H9 (cell line): ENCODE results near the gene PHKA2. TPM values are rescaled to one million over a fixed set of nuclear protein-coding genes. Genes with fewer than 3 reads are reported as not detected.

Experiments used
- DNase-seq: peaks from one replicate; pipeline ENCODE4 v3.0.0-alpha.2; 2017
- H2AFZ ChIP-seq: one replicate; pipeline ENCODE4 v1.6.1; 2013; ENCODE audit warnings: mild to moderate bottlenecking, low read length, control low read depth, moderate library complexity
- H2AK5ac ChIP-seq: 2 replicates; pipeline ENCODE4 v1.6.1; 2013; ENCODE audit warnings: low read length, control low read depth, mixed read lengths; ENCODE audit not compliant: insufficient read length
- H2BK120ac ChIP-seq: one replicate; pipeline ENCODE4 v1.6.1; 2013; ENCODE audit warnings: low read depth, mild to moderate bottlenecking, low read length, control low read depth, inconsistent platforms; ENCODE audit not compliant: poor library complexity, severe bottlenecking
- H2BK12ac ChIP-seq: 2 replicates; pipeline ENCODE4 v1.6.1; 2013; ENCODE audit warnings: low read length, control low read depth, mixed read lengths, low read depth; ENCODE audit not compliant: insufficient read length
- H2BK15ac ChIP-seq: 2 replicates; pipeline ENCODE4 v1.6.1; 2013; ENCODE audit warnings: low read depth, low read length, control low read depth
- H2BK20ac ChIP-seq: one replicate; pipeline ENCODE4 v1.6.1; 2013; ENCODE audit warnings: low read depth, mild to moderate bottlenecking, low read length, control low read depth, inconsistent platforms; ENCODE audit not compliant: poor library complexity, severe bottlenecking
- H2BK5ac ChIP-seq: 2 replicates; pipeline ENCODE4 v1.6.1; 2013; ENCODE audit warnings: low read length, control low read depth, mixed read lengths; ENCODE audit not compliant: insufficient read length
- H3K14ac ChIP-seq: 2 replicates; pipeline ENCODE4 v1.6.1; 2013; ENCODE audit warnings: low read length, control low read depth; ENCODE audit not compliant: insufficient read depth
- H3K18ac ChIP-seq: 2 replicates; pipeline ENCODE4 v1.6.1; 2013; ENCODE audit warnings: low read depth, mild to moderate bottlenecking, mixed read lengths, low read length, control low read depth; ENCODE audit not compliant: insufficient read length
- H3K23ac ChIP-seq: 2 replicates; pipeline ENCODE4 v1.6.1; 2013; ENCODE audit warnings: low read length, control low read depth, mixed read lengths, low read depth; ENCODE audit not compliant: insufficient read length
- H3K23me2 ChIP-seq: 2 replicates; pipeline ENCODE4 v1.6.1; 2013; ENCODE audit warnings: low read depth, mild to moderate bottlenecking, mixed read lengths, low read length, control low read depth; ENCODE audit not compliant: insufficient read length, poor library complexity, severe bottlenecking
- H3K27ac ChIP-seq: 2 replicates; pipeline ENCODE4 v1.5.1; 2013; ENCODE audit warnings: low read length, control low read depth, mixed read lengths, low read depth; ENCODE audit not compliant: insufficient read length
- H3K27me3 ChIP-seq: 2 replicates; pipeline ENCODE4 v1.6.1; 2013; ENCODE audit warnings: low read length, control low read depth, inconsistent platforms; ENCODE audit not compliant: insufficient read depth
- H3K4ac ChIP-seq: 2 replicates; pipeline ENCODE4 v1.6.1; 2013; ENCODE audit warnings: low read depth, mild to moderate bottlenecking, control low read depth, inconsistent platforms, low read length, moderate library complexity
- H3K4me1 ChIP-seq: 2 replicates; pipeline ENCODE4 v1.6.1; 2013; ENCODE audit warnings: low read length, control low read depth, inconsistent platforms; ENCODE audit not compliant: insufficient read depth
- H3K4me2 ChIP-seq: 2 replicates; pipeline ENCODE4 v1.6.1; 2013; ENCODE audit warnings: low read length, control low read depth, mixed read lengths; ENCODE audit not compliant: insufficient read length, insufficient read depth
- H3K56ac ChIP-seq: 2 replicates; pipeline ENCODE4 v1.6.1; 2013; ENCODE audit warnings: low read depth, mild to moderate bottlenecking, mixed read lengths, low read length, control low read depth; ENCODE audit not compliant: insufficient read length
- H3K79me1 ChIP-seq: 2 replicates; pipeline ENCODE4 v1.6.1; 2013; ENCODE audit warnings: low read depth, mild to moderate bottlenecking, moderate library complexity, low read length, control low read depth, inconsistent platforms; ENCODE audit not compliant: insufficient read depth, poor library complexity, severe bottlenecking
- H3K79me2 ChIP-seq: 2 replicates; pipeline ENCODE4 v1.6.1; 2013; ENCODE audit warnings: low read length, control low read depth, inconsistent platforms; ENCODE audit not compliant: insufficient read depth
- H3K9ac ChIP-seq: 2 replicates; pipeline ENCODE4 v1.6.1; 2013; ENCODE audit warnings: low read length, control low read depth, mixed read lengths; ENCODE audit not compliant: insufficient read length; ENCODE audit errors: extremely low read depth
- H3K9me3 ChIP-seq: one replicate; pipeline ENCODE4 v1.6.1; 2013; ENCODE audit warnings: low read depth, low read length, inconsistent platforms; ENCODE audit not compliant: control insufficient read depth
- H3T11ph ChIP-seq: one replicate; pipeline ENCODE4 v1.6.1; 2013; ENCODE audit warnings: mild to moderate bottlenecking, low read length, control low read depth, inconsistent platforms
- H4K20me1 ChIP-seq: one replicate; pipeline ENCODE4 v1.6.1; 2013; ENCODE audit not compliant: control insufficient read depth, insufficient read length, insufficient read depth
- H4K5ac ChIP-seq: 2 replicates; pipeline ENCODE4 v1.6.1; 2013; ENCODE audit warnings: low read depth, mild to moderate bottlenecking, mixed read lengths, low read length, control low read depth; ENCODE audit not compliant: insufficient read length
- H4K8ac ChIP-seq: replicated peaks from 2 replicates; pipeline ENCODE4 v1.6.1; 2013; ENCODE audit warnings: low read length, control low read depth, mixed read lengths, low read depth; ENCODE audit not compliant: insufficient read length
- H4K91ac ChIP-seq: 2 replicates; pipeline ENCODE4 v1.6.1; 2013; ENCODE audit warnings: low read depth, mild to moderate bottlenecking, moderate library complexity, mixed read lengths, low read length, control low read depth; ENCODE audit not compliant: insufficient read length
- H3K27ac Mint-ChIP-seq, 3 experiments: 2 replicates in 2 of 3; 3 replicates in 1 of 3; pipeline ENCODE4 v1.8.0; 2020 to 2021; ENCODE audit warnings: mixed read lengths in 3 of 3, mild to moderate bottlenecking in 1 of 3, moderate library complexity in 1 of 3
- H3K27me3 Mint-ChIP-seq: 2 replicates; pipeline ENCODE4 v1.8.0; 2021; ENCODE audit warnings: low read depth, mild to moderate bottlenecking, moderate library complexity, mixed read lengths
- H3K36me3 Mint-ChIP-seq, 3 experiments: 2 replicates in 2 of 3; 3 replicates in 1 of 3; pipeline ENCODE4 v1.8.0; 2020 to 2021; ENCODE audit warnings: low read depth in 3 of 3, mixed read lengths in 3 of 3; ENCODE audit not compliant: insufficient read depth in 1 of 3
- H3K4me1 Mint-ChIP-seq, 2 experiments: 2 replicates each; pipeline ENCODE4 v1.8.0; 2020; ENCODE audit warnings: mixed read lengths in 2 of 2
- H3K4me3 Mint-ChIP-seq, 2 experiments: 2 replicates in 1 of 2; 3 replicates in 1 of 2; pipeline ENCODE4 v1.8.0; 2020 to 2021; ENCODE audit warnings: mild to moderate bottlenecking in 2 of 2, mixed read lengths in 2 of 2, moderate library complexity in 1 of 2
- H3K9me3 Mint-ChIP-seq, 2 experiments: 2 replicates in 1 of 2; 3 replicates in 1 of 2; pipeline ENCODE4 v1.8.0; 2020; ENCODE audit warnings: mild to moderate bottlenecking in 2 of 2, mixed read lengths in 2 of 2, moderate library complexity in 1 of 2
- WGBS: extraction: QIAGEN DNeasy Blood & Tissue Kit; methylation state at CpG from one replicate; pipeline ENCODE4 v1.1.7; 2013; ENCODE audit warnings: missing lambda C conversion rate, low lambda C conversion rate, mixed read lengths; ENCODE audit not compliant: insufficient read length; ENCODE audit errors: extremely low coverage; 5-methylcytosine and 5-hydroxymethylcytosine counted together
- total RNA-seq: library from RNA; stranded (reverse); gene quantifications from 2 replicates; pipeline ENCODE4 v1.2.1, GENCODE V29; 2021
- TF ChIP-seq, protein P1 (sequence below): fragments of 200-600 bp; sonication (generic); conservative IDR thresholded peaks from 3 replicates; pipeline ENCODE4 v1.8.0; 2021; ENCODE audit warnings: antibody characterized with exemption, mild to moderate bottlenecking

The PHKA2 gene
- total RNA-seq, 1 experiment from 2014 or later, result 24.2 TPM

DNA sequence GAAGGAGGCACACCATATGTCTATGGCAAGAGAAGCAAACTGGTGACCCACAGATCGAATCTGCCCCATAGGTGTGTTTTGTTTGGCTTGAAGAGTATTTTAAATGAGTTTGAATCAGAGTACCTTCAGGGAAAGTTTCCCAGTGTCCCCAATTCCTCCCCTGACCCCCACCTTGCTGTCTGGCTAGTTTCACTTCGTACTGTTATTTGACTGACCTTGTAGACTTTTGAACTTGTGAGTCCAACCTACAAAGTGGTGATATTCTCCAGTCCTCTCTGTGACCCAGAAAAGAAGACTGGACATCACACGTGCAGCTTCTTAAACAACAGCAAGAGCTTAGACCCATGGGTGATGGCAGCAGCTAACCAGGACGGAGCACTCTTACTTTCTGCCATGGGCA, 39.4 kb downstream of the PHKA2 start:
- Mint-ChIP-seq H3K27me3 (no peaks in the 10 kb centered on the region; the same call in 1 of the 2 replicates), H3K36me3 (peaks cover 34 to 52% (median 49%) of the 10 kb centered on the region in 3 experiments), H3K9me3 (peaks cover 69 to 81% of the 10 kb centered on the region in 2 experiments), H3K27ac (no peak overlapping the region), H3K4me1 (no peaks in the 10 kb centered on the region), H3K4me3 (no peak overlapping the region)
- Histone ChIP-seq H3K56ac (no peak overlapping the region), H2BK15ac (no peak overlapping the region), H3K27me3 (no peaks in the 10 kb centered on the region), H2BK12ac (no peak overlapping the region), H3K9ac (no peak overlapping the region), H4K20me1 (no peaks in the 10 kb centered on the region), H2BK120ac (no peak overlapping the region), H3K18ac (no peak overlapping the region), H3K4me2 (no peak overlapping the region), H2BK20ac (no peak overlapping the region), H2AK5ac (no peak overlapping the region), H3K4ac (no peak overlapping the region), H3K14ac (no peak overlapping the region), H2AFZ (no peak overlapping the region), H3K9me3 (peaks cover 24% of the 10 kb centered on the region), H3K4me1 (no peaks in the 10 kb centered on the region), H3K23me2 (no peaks in the 10 kb centered on the region), H3K23ac (no peak overlapping the region), H2BK5ac (no peak overlapping the region), H3T11ph (no peak overlapping the region), H3K79me1 (no peaks in the 10 kb centered on the region), H4K91ac (no peak overlapping the region), H3K27ac (no peak overlapping the region), H3K79me2 (no peaks in the 10 kb centered on the region), H4K5ac (no peak overlapping the region), H4K8ac (no peak overlapping the region)
- no peak for DNase-seq
- TF ChIP-seq, protein P1, sequence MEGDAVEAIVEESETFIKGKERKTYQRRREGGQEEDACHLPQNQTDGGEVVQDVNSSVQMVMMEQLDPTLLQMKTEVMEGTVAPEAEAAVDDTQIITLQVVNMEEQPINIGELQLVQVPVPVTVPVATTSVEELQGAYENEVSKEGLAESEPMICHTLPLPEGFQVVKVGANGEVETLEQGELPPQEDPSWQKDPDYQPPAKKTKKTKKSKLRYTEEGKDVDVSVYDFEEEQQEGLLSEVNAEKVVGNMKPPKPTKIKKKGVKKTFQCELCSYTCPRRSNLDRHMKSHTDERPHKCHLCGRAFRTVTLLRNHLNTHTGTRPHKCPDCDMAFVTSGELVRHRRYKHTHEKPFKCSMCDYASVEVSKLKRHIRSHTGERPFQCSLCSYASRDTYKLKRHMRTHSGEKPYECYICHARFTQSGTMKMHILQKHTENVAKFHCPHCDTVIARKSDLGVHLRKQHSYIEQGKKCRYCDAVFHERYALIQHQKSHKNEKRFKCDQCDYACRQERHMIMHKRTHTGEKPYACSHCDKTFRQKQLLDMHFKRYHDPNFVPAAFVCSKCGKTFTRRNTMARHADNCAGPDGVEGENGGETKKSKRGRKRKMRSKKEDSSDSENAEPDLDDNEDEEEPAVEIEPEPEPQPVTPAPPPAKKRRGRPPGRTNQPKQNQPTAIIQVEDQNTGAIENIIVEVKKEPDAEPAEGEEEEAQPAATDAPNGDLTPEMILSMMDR, result no peak
- WGBS, result no CpG with 5 or more reads among the region's 4 CpGs
